K562 (cell line): Measurements from ENCODE around the gene ZDHHC14. TPM values are rescaled to one million over a fixed set of nuclear protein-coding genes. Genes with fewer than 3 reads are reported as not detected.

ENCODE experiments used
- CHCHD3 ChIP-seq: fragments of 250-450 bp; sonication (Bioruptor Pico); IDR thresholded peaks from 2 replicates; pipeline ENCODE4 v2.1.2; 2022; ENCODE audit warnings: mild to moderate bottlenecking
- ELK1 ChIP-seq: sonication (generic); formaldehyde crosslinking; IDR thresholded peaks from 2 replicates; pipeline ENCODE4 v1.8.1; 2022; ENCODE audit warnings: missing genetic modification reagents
- ESRRA ChIP-seq: fragments of 450-650 bp; IDR thresholded peaks from 2 replicates; pipeline ENCODE4 v1.6.1; 2014; ENCODE audit warnings: low read depth, mild to moderate bottlenecking, moderate library complexity, borderline replicate concordance
- KAT2B ChIP-seq: IDR thresholded peaks from one replicate; pipeline ENCODE4 v1.6.1; 2012; ENCODE audit warnings: low read depth, mild to moderate bottlenecking, control low read depth, inconsistent platforms, low read length, moderate library complexity
- SUPT5H ChIP-seq: fragments of 450-650 bp; IDR thresholded peaks from 2 replicates; pipeline ENCODE4 v1.6.1; 2016
- ZNF232 ChIP-seq: sonication (generic); formaldehyde crosslinking; IDR thresholded peaks from 2 replicates; pipeline ENCODE4 v1.8.0; 2022; ENCODE audit warnings: mild to moderate bottlenecking, missing genetic modification reagents
- polyA plus RNA-seq, 8 experiments: library from polyadenylated mRNA; depleted of rRNA in 4 of 8; stranded (reverse) in 5 of 8; unstranded in 3 of 8; fragments of >200 nt; fragmentation: Nextera tagmentation in 2 of 8; fragmentation: Illumina TruSeq in 1 of 8; extraction: Ambion mirVana in 2 of 8; extraction: Trizol in 1 of 8; gene quantifications; 2 replicates each; pipeline versions ENCODE4 v1.2.1 to v1.2.3, GENCODE V29; 2011 to 2014; ENCODE audit warnings: inconsistent platforms in 1 of 8, missing spikeins in 1 of 8
- total RNA-seq, 7 experiments: library from RNA; depleted of rRNA in 6 of 7; stranded (reverse); fragments of >200 nt in 6 of 7; fragmentation: Illumina TruSeq in 2 of 7; extraction: Trizol in 2 of 7; gene quantifications; 2 replicates each; pipeline versions ENCODE4 v1.2.1 to v1.2.3, GENCODE V29; 2011 to 2021; ENCODE audit warnings: low replicate concordance in 1 of 7
- TF ChIP-seq, protein P1 (sequence below): sonication (generic); formaldehyde crosslinking; IDR thresholded peaks from 2 replicates; pipeline ENCODE4 v1.8.0; 2023; ENCODE audit warnings: missing genetic modification reagents, mild to moderate bottlenecking, borderline replicate concordance

Gene ZDHHC14
- total and polyA plus RNA-seq, 9 of the 15 experiments (the other 6 are each of a cell fraction or from before 2014, with no cell fraction given) = 0.92 to 23.1 (median 13.8) TPM

DNA sequence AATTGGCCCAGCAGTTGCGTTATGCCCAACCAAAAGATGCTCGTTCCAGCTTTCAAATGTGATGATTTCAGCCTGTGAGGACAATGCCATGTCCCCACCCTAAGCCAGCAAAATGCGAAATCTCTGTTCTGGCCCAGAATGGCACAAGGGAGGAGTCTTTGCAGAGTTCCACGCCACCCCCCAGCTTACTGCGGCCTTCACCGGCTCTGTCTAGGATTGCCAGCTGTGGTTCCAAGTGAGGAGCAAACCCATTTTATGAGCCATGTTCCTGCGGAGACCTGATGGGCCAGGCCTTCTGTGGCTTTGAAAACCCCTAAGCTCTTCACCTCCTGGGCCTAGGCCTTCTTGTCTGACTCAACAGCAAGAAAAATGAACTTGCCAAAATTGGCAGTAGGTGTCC is 295.3 kb downstream of the ZDHHC14 start (continued):
- no peak for TF ChIP-seq ELK1 (CRISPR knock-in tag)
- no peak for TF ChIP-seq SUPT5H
- TF ChIP-seq KAT2B = no peak
- TF ChIP-seq, protein P1, sequence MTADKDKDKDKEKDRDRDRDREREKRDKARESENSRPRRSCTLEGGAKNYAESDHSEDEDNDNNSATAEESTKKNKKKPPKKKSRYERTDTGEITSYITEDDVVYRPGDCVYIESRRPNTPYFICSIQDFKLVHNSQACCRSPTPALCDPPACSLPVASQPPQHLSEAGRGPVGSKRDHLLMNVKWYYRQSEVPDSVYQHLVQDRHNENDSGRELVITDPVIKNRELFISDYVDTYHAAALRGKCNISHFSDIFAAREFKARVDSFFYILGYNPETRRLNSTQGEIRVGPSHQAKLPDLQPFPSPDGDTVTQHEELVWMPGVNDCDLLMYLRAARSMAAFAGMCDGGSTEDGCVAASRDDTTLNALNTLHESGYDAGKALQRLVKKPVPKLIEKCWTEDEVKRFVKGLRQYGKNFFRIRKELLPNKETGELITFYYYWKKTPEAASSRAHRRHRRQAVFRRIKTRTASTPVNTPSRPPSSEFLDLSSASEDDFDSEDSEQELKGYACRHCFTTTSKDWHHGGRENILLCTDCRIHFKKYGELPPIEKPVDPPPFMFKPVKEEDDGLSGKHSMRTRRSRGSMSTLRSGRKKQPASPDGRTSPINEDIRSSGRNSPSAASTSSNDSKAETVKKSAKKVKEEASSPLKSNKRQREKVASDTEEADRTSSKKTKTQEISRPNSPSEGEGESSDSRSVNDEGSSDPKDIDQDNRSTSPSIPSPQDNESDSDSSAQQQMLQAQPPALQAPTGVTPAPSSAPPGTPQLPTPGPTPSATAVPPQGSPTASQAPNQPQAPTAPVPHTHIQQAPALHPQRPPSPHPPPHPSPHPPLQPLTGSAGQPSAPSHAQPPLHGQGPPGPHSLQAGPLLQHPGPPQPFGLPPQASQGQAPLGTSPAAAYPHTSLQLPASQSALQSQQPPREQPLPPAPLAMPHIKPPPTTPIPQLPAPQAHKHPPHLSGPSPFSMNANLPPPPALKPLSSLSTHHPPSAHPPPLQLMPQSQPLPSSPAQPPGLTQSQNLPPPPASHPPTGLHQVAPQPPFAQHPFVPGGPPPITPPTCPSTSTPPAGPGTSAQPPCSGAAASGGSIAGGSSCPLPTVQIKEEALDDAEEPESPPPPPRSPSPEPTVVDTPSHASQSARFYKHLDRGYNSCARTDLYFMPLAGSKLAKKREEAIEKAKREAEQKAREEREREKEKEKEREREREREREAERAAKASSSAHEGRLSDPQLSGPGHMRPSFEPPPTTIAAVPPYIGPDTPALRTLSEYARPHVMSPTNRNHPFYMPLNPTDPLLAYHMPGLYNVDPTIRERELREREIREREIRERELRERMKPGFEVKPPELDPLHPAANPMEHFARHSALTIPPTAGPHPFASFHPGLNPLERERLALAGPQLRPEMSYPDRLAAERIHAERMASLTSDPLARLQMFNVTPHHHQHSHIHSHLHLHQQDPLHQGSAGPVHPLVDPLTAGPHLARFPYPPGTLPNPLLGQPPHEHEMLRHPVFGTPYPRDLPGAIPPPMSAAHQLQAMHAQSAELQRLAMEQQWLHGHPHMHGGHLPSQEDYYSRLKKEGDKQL = no peak
- TF ChIP-seq ZNF232 (CRISPR knock-in tag) = no peak
- no peak for TF ChIP-seq ESRRA
- no peak for TF ChIP-seq CHCHD3 (CRISPR knock-in tag)
- TF ChIP-seq, all 486 proteins: peak for 0
